Hepatocyte (in vitro differentiated cells): ENCODE data around the gene THAP3.

ENCODE experiments used
- EZH2 ChIP-seq: fragments of 200-600 bp; sonication (generic); IDR thresholded peaks from 2 replicates; pipeline ENCODE4 v1.6.1; 2016; ENCODE audit warnings: antibody characterized with exemption, mild to moderate bottlenecking, borderline replicate concordance
- TF ChIP-seq, protein P1 (sequence below): fragments of 200-600 bp; sonication (generic); IDR thresholded peaks from 2 replicates; pipeline ENCODE4 v1.5.1; 2016; ENCODE audit warnings: antibody characterized with exemption, mild to moderate bottlenecking; ENCODE audit not compliant: poor library complexity

DNA sequence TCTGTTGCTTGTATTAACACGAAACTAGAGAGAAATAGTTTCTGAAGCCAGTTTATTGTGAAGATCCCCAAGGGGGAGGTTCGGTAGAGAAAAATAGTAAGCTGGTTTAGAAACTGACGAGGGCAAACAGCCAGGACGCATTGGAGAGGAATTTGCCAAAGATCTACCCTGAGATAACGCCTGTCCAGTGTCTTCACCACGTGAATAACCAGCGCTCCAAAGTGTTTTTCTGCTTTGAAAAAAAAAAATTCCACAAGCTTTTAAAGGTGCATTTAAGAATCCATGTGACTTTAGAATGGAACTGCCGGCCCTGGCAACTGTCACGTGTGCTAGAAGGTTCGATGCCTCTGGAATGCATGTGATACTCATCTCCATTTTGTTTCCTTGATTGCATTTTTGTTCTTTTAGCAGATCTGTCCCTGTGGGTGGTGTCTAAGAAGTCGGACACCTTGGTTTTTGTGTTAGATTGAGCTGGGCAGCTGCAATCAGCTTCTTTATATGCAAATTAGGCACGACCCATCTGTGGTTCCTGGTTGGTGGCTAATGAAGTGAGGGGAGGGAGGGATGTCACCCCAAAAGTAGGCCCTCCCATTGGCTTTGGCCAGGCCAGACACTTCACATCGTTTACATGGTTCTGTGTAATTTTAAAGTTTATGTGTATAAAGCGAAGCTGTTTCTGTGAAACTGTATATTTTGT is 1.3 kb upstream of the THAP3 start:
- TF ChIP-seq, protein P1, sequence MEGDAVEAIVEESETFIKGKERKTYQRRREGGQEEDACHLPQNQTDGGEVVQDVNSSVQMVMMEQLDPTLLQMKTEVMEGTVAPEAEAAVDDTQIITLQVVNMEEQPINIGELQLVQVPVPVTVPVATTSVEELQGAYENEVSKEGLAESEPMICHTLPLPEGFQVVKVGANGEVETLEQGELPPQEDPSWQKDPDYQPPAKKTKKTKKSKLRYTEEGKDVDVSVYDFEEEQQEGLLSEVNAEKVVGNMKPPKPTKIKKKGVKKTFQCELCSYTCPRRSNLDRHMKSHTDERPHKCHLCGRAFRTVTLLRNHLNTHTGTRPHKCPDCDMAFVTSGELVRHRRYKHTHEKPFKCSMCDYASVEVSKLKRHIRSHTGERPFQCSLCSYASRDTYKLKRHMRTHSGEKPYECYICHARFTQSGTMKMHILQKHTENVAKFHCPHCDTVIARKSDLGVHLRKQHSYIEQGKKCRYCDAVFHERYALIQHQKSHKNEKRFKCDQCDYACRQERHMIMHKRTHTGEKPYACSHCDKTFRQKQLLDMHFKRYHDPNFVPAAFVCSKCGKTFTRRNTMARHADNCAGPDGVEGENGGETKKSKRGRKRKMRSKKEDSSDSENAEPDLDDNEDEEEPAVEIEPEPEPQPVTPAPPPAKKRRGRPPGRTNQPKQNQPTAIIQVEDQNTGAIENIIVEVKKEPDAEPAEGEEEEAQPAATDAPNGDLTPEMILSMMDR: no peak
- TF ChIP-seq EZH2: no peak
